Measurements from ENCODE around the gene EXT2.

GRCh38 chr11:44193856-44194255 lies 98.4 kb downstream of the EXT2 start:
- TF ChIP-seq CTCF (conservative IDR thresholded peaks at IDR 0.05; ENCODE audit: low read length): no peak
- no peak for TF ChIP-seq EZH2phosphoT487 (IDR thresholded peaks at IDR 0.05; ENCODE audit: borderline replicate concordance)

Data from Loucy (cell line).